Measurements from ENCODE around the gene SOCS6. TPM values are rescaled to one million over a fixed set of nuclear protein-coding genes. Genes with fewer than 3 reads are reported as not detected.

Gene SOCS6
- polyA plus RNA-seq, 2 of the 4 experiments (the other 2 are of a cell fraction) = 31.2 to 88.2 TPM

GRCh38 chr18:70377857-70378701 lies 89.2 kb downstream of the SOCS6 start:
- no peak for TF ChIP-seq RAD21 (conservative IDR thresholded peaks at IDR 0.05 in 1 of 2, IDR thresholded peaks at IDR 0.05 in 1 of 2)
- no peak for TF ChIP-seq FOSL2 (IDR thresholded peaks at IDR 0.05)
- no peak for TF ChIP-seq FOSL2 (CRISPR knock-in tag; IDR thresholded peaks at IDR 0.05)
- TF ChIP-seq JUNB (IDR thresholded peaks at IDR 0.05) = no peak
- TF ChIP-seq CHD2 (IDR thresholded peaks at IDR 0.05; ENCODE audit: low read length, partially characterized antibody) = no peak
- TF ChIP-seq HOXB13 (CRISPR knock-in tag; IDR thresholded peaks at IDR 0.05; ENCODE audit: low read depth) = peak; percentile 57; the same call in 1 of the 2 replicates
- TF ChIP-seq, protein P1, sequence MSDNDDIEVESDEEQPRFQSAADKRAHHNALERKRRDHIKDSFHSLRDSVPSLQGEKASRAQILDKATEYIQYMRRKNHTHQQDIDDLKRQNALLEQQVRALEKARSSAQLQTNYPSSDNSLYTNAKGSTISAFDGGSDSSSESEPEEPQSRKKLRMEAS (IDR thresholded peaks at IDR 0.05) = no peak
- no peak overlapping the region for H3K4me3 ChIP-seq
- DNase-seq (ENCODE audit: low read depth in 1 of 2, low spot score in 1 of 2) (no peak), FAIRE-seq (no peak), ATAC-seq (no peak)
- H3K27ac ChIP-seq = peak overlapping the region; percentile 92 to 97
- H3K4me1 ChIP-seq = peaks cover 75% of the 10 kb centered on the region
- CTCF ChIA-PET = interaction anchor here (1.0 to 1.6 kb wide), 2 partner anchors 43 to 56 kb away, joined by 4 read pairs; no protein-coding TSS in a partner anchor
- H3K4me2 ChIP-seq = peak overlapping the region; percentile 72
- POLR2A ChIA-PET = interaction anchor here (1.2 kb wide), 1 partner anchor 44 kb away, joined by 5 read pairs; no protein-coding TSS in a partner anchor
- peaks cover 22% of the 10 kb centered on the region for H3K9me3 ChIP-seq
- 65% methylated on average over 13 of the region's 13 CpGs for WGBS (ENCODE audit: missing lambda C conversion rate)

Other genes starting within 250 kb of the SOCS6 start
- gene RTTN, start 83.4 kb upstream of the SOCS6 start, polyA plus RNA-seq (2011; rRNA removed) = 24.6 and 25.3 TPM in 2 replicates
- 8.4 to 9.9 TPM (median 9.5 TPM) in 3 replicates for gene RTTN, start 83.4 kb upstream of the SOCS6 start, polyA plus RNA-seq (2017; fragmentation: RNase III; extraction: RNeasy Plus Mini Kit Qiagen cat#74134 plus additional on column Dnase treatment)

Data from A549 (cell line).